HG02938 (cell line): ENCODE measurements around the gene ZDHHC8.

Source experiments
- ATAC-seq: cut with Tn5 transposase; IDR thresholded peaks from one replicate; pipeline ENCODE4 v1.9.1; 2021; ENCODE audit warnings: mild to moderate bottlenecking, moderate library complexity; ENCODE audit not compliant: unreplicated experiment

The ZDHHC8 gene

DNA sequence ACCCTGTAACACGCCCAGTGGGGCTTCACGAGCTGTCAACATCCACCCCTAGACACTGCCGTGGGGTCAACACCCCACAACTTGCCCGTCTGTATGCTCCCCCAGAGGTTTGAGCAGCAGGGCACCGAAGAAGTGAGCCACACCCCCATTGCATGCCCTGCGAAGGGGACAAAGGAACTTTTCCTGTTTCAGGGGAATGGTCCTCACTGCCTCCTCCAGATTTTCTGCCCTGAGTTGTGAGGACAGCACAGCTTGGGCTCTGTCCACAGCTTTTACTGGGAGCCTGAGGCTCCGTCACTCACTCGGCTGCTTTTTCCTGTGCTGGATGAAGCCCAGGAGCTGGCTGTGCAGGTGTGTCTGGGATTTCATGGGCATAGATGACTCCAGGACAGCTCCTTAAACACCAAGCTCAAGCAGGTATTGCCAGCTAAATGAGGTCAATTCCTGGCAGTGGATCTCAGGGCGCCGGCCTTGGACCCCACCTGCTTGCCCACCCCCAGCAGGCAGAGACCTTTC lies 59.5 kb downstream of the ZDHHC8 start:
- no peak for ATAC-seq

GRCh38 chr22:20191803-20192202 lies 60.2 kb downstream of the ZDHHC8 start:
- ATAC-seq = no peak

DNA sequence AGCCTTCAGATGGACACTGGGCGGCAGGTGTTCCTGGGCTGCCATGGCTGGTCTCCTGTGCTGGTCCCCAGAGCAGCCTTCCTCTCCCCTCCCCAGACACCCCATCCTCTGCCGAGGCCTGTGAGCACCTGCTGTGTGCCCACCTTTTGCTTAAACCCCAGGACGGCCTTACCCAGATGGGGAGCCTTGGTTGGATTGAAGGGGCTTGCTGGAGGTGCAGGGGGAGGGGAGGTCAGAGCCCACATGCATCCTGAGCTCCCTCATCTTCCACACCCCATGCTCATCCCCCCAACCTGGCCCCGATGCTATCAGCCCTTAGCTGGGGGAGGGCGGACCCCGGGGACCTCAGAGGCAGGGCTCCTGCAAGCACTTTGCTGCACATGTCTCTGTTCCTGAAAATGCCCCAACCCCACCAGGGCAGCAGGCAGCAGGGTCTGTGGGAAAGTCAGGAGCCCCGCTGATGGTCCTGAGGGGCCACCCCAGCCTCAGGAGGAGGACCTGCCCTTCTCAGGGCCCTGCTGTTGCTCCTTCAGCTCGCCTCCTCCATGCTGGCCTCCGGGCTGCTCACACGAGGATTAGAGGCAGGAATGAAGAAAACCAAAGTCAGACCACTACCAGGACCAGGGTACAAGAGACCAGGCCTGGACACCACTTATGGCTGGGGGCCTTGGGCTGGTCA lies 60.8 kb downstream of the ZDHHC8 start:
- no peak for ATAC-seq

DNA sequence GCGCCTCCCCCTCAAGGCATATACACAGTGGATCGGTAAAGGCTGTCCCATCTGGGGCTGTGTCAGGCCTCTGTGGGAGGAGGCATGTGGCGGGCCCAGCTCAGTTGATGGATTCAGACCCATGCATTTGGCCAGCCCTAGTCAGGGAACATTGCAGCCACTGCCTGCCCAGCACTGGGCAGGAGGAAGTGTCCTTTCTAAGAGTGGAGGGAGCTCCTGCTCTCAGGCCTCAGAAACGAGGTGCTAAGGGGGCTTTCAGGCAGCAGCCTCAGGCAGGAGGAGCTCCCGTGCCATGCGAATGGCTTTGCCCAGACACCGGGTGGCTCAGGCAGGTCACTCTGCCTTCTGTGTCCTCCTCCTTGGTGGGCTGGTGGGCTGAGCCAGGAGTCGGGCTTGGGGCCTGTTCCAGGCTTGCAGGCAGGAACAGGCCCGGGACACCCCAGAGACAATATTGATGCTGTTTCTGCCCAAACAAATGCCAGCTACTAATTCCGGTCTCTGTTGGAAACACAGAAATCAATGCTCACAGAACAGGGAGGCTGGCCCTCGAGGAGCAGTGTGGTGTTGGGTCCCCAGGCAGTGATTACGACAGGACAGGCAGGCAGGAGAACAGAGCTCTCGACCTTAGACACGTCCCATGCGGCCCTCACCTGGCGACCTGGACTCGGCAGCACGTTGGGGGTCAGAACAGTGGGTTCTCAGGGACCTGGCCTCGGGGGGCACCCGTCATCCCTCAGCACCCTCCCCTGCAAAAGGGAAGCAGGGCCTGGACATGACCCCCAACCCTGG lies 61.6 kb downstream of the ZDHHC8 start:
- no peak for ATAC-seq

DNA sequence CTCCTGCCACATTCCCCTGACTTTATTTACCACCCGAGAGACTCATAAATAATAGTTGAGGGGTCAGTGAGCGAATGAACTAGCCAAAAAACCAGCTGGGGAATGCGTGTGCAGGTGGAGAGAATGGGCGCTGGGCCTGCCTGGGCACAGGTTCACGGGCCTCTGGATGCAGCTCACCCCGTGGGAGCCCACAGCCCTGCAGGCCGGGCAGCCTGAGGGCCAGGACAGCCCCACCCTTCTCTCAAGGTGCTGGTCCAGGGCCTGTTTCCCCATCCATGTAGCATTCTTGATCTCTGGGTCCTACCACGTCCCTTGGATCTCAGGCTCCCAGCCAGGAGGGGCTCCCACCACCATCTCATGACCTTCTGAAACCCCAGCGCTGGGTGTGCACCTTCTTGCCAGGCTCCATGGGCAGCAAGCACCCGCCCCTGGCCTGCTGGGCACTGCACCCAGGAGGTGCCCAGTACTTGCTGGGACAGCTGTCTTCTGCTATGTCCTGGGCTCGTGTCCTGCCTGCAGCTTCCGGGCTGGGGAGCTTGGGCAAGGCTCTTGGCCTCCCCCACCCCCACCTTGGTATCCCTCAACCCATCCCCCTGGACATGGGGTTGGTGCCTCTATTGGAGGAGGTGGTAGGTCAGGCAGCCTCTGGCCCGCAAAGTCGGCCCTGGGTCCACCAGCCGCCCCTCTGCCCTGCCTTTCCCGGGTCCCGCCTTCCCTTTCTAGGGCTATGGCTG lies 62.3 kb downstream of the ZDHHC8 start:
- ATAC-seq = no peak

GRCh38 chr22:20194681-20195593 lies 63.3 kb downstream of the ZDHHC8 start:
- no peak for ATAC-seq

GRCh38 chr22:20196094-20196842 lies 64.7 kb downstream of the ZDHHC8 start:
- no peak for ATAC-seq
